Measurements from ENCODE around the gene SLFN12L. TPM values are rescaled to one million over a fixed set of nuclear protein-coding genes. Genes with fewer than 3 reads are reported as not detected.
"Not testable (repeated sequence)": the region's sequence is repeated elsewhere in the genome, so short reads cannot be mapped to it uniquely, and the experiment has no call there.

Gene SLFN12L
- total RNA-seq, 1 donor from 2014 or later, result not detected

DNA sequence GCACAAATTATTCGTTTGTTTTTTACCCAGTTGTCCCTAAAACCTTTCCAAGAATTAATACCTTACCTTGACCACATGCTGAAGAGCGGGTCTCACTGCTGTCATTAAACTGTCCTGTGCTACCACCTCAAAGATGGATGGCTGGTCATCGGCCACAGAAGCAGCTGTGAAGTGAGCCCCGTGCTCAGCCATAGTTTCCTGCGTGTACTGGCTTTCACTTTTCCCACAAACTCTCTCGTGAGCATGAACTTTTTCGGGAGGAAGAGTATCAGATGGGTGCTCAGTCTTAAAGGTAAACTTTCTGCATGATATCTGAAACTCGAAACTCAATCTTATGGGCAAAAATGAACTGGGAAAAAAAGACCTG, 40.3 kb upstream of the SLFN12L start:
- TF ChIP-seq, protein P1, sequence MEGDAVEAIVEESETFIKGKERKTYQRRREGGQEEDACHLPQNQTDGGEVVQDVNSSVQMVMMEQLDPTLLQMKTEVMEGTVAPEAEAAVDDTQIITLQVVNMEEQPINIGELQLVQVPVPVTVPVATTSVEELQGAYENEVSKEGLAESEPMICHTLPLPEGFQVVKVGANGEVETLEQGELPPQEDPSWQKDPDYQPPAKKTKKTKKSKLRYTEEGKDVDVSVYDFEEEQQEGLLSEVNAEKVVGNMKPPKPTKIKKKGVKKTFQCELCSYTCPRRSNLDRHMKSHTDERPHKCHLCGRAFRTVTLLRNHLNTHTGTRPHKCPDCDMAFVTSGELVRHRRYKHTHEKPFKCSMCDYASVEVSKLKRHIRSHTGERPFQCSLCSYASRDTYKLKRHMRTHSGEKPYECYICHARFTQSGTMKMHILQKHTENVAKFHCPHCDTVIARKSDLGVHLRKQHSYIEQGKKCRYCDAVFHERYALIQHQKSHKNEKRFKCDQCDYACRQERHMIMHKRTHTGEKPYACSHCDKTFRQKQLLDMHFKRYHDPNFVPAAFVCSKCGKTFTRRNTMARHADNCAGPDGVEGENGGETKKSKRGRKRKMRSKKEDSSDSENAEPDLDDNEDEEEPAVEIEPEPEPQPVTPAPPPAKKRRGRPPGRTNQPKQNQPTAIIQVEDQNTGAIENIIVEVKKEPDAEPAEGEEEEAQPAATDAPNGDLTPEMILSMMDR (IDR thresholded peaks at IDR 0.05), result no peak
- no peak for DNase-seq (ENCODE audit: low spot score)
- Mint-ChIP-seq H3K27me3 (ENCODE audit: low read depth) (no peaks in the 10 kb centered on the region), H3K4me3 (ENCODE audit: unreplicated experiment) (peak overlapping the region; percentile 94), H3K9me3 (ENCODE audit: low read depth) (no peaks in the 10 kb centered on the region), H3K27ac (ENCODE audit: unreplicated experiment) (peak overlapping the region; percentile 91), H3K4me1 (ENCODE audit: low read depth) (peaks cover 34% of the 10 kb centered on the region), H3K36me3 (ENCODE audit: low read depth) (no peaks in the 10 kb centered on the region)

DNA sequence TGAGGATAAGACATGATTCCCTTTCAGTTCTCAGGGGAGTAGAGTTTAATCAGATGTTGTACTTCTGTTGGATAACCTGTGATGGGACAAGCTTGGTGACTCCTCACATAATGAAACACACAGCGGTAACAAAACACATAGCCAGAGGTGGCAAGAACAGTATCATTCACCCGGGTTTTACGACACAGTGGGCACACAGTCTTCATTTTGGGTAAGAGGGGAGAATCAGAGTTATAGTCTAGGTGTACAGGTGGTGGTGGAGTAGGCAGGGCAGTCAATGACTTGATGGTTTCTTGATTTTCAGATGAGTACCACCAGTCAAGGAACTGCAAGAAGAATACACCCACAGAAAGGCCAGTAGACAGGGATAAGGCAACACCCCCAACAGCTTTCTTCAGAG, 38.3 kb upstream of the SLFN12L start:
- no peaks in the 10 kb centered on the region for H3K9me3 Mint-ChIP-seq (ENCODE audit: low read depth)
- H3K4me3 Mint-ChIP-seq (ENCODE audit: unreplicated experiment), result no peak overlapping the region
- no peak for DNase-seq (ENCODE audit: low spot score)
- H3K27ac Mint-ChIP-seq (ENCODE audit: unreplicated experiment), result peak overlapping the region; percentile 0
- H3K27me3 Mint-ChIP-seq (ENCODE audit: low read depth), result no peaks in the 10 kb centered on the region
- H3K4me1 Mint-ChIP-seq (ENCODE audit: low read depth), result peaks cover 34% of the 10 kb centered on the region
- TF ChIP-seq, protein P1 (IDR thresholded peaks at IDR 0.05), result no peak
- H3K36me3 Mint-ChIP-seq (ENCODE audit: low read depth), result no peaks in the 10 kb centered on the region

DNA sequence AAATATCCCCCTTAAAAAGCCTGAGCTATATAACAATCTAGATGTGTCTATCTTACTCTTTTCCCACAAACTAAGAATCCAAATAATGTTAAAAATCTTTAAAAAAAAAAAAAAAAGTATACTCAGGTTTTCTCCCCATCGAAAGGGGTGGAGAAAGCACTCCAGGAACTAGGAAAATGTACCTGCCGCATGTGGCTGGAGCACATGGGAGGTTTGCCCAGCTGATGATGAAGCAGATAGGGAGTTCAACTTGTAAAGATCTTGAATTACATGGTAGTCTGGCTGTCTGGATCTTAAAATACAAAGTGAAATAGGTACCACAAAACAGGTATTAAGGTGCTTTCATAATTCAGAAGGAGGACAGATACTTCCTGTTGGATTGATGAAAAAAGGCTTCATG, 31.9 kb upstream of the SLFN12L start:
- TF ChIP-seq, protein P1 (IDR thresholded peaks at IDR 0.05), result no peak
- no peak for DNase-seq (ENCODE audit: low spot score)
- no peaks in the 10 kb centered on the region for H3K9me3 Mint-ChIP-seq (ENCODE audit: low read depth)
- H3K27ac Mint-ChIP-seq (ENCODE audit: unreplicated experiment), result no peak overlapping the region
- no peaks in the 10 kb centered on the region for H3K27me3 Mint-ChIP-seq (ENCODE audit: low read depth)
- H3K4me3 Mint-ChIP-seq (ENCODE audit: unreplicated experiment), result peak overlapping the region; percentile 86
- H3K4me1 Mint-ChIP-seq (ENCODE audit: low read depth), result peaks cover 32% of the 10 kb centered on the region
- H3K36me3 Mint-ChIP-seq (ENCODE audit: low read depth), result no peaks in the 10 kb centered on the region

DNA sequence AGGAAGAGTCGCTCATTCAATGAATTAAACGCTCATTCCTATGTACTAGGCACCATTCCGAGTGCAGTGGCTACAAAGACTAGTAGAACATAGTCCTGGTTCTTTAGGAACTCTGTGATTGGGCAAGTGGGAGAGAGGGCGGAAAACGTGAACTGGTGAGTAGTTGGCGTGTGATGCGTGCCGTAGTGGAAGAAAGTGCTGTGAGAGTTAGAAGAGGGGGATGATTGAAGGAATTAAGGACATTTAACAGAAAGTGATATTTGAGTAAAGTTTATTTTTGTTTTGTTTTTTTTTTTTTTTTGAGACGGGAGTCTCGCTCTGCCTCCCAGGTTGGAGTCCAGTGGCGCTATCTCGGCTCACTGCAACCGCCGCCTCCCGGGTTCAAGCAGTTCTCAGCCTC, 31.1 kb upstream of the SLFN12L start:
- no peak for DNase-seq (ENCODE audit: low spot score)
- TF ChIP-seq, protein P1 (IDR thresholded peaks at IDR 0.05), result no peak
- peaks cover 1% of the 10 kb centered on the region for H3K27me3 Mint-ChIP-seq (ENCODE audit: low read depth)
- H3K36me3 Mint-ChIP-seq (ENCODE audit: low read depth), result no peaks in the 10 kb centered on the region
- no peaks in the 10 kb centered on the region for H3K9me3 Mint-ChIP-seq (ENCODE audit: low read depth)
- peaks cover 32% of the 10 kb centered on the region for H3K4me1 Mint-ChIP-seq (ENCODE audit: low read depth)
- H3K4me3 Mint-ChIP-seq (ENCODE audit: unreplicated experiment), result peak overlapping the region; percentile 86
- H3K27ac Mint-ChIP-seq (ENCODE audit: unreplicated experiment), result peak overlapping the region; percentile 99

DNA sequence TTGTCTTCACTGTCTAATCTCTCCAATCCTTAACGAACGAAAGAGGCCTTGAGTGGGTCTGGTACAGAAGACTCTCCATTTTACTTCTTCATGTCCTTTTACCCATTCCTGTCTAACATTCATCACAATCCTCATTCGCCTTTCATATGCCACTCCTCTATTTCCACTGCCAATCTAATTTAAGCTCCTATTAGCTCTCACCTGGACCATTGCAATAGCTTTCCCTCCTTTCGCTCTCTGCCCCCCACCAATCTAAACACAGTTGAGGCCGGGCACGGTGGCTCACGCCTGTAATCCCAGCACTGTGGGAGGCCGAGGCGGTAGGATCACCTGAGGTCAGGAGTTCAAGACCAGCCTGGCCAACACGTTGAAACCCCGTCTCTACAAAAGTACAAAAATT, 29.5 kb upstream of the SLFN12L start:
- Mint-ChIP-seq H3K4me1 (ENCODE audit: low read depth) (peaks cover 32% of the 10 kb centered on the region), H3K27ac (ENCODE audit: unreplicated experiment) (no peak overlapping the region), H3K4me3 (ENCODE audit: unreplicated experiment) (peak overlapping the region; percentile 86), H3K27me3 (ENCODE audit: low read depth) (peaks cover 2% of the 10 kb centered on the region), H3K9me3 (ENCODE audit: low read depth) (no peaks in the 10 kb centered on the region), H3K36me3 (ENCODE audit: low read depth) (no peaks in the 10 kb centered on the region)
- no peak for DNase-seq (ENCODE audit: low spot score)
- TF ChIP-seq, protein P1 (IDR thresholded peaks at IDR 0.05), result no peak

DNA sequence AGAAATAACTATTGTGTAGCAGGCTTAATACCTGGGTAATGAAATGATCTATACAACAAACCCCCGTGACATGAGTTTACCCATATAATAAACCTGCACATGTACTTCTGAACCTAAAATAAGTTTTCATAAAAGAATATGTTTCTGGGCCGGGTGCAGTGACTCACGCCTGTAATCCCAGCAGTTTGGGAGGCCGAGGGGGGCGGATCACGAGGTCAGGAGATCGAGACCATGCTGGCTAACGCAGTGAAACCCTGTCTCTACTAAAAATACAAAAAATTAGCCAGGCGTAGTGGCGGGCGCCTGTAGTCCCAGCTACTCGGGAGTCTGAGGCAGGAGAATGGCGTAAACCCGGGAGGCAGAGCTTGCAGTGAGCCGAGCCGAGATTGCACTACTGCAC, 25.7 kb upstream of the SLFN12L start:
- not testable (repeated sequence) for DNase-seq (ENCODE audit: low spot score); H3K36me3 Mint-ChIP-seq (ENCODE audit: low read depth); H3K4me3 Mint-ChIP-seq (ENCODE audit: unreplicated experiment); H3K27ac Mint-ChIP-seq (ENCODE audit: unreplicated experiment); H3K9me3 Mint-ChIP-seq (ENCODE audit: low read depth)
- H3K4me1 Mint-ChIP-seq (ENCODE audit: low read depth), result peaks cover 12% of the 10 kb centered on the region
- H3K27me3 Mint-ChIP-seq (ENCODE audit: low read depth), result peaks cover 16% of the 10 kb centered on the region

Data from chondrocyte (in vitro differentiated cells).